Mucosa of descending colon (tissue), 3 donors: ENCODE data around the gene PUM1. TPM values are rescaled to one million over a fixed set of nuclear protein-coding genes. Genes with fewer than 3 reads are reported as not detected.

Experiments
- ATAC-seq: fragments of 200-7000 bp; cut with Tn5 transposase; one replicate; pipeline ENCODE4 v1.9.1; 2020; ENCODE audit warnings: mild to moderate bottlenecking, moderate library complexity
- DNase-seq, 3 donors: peaks; one replicate each; pipeline ENCODE4 v3.0.0-alpha.2; 2020
- H3K36me3 ChIP-seq: fragments of 200-600 bp; one replicate; pipeline ENCODE4 v1.8.0; 2021; ENCODE audit warnings: low read depth, mild to moderate bottlenecking
- H3K4me1 ChIP-seq: fragments of 200-600 bp; one replicate; pipeline ENCODE4 v1.8.0; 2021; ENCODE audit warnings: low read depth, mild to moderate bottlenecking
- H3K4me3 ChIP-seq: fragments of 200-600 bp; one replicate; pipeline ENCODE4 v1.8.0; 2021; ENCODE audit warnings: mild to moderate bottlenecking
- H3K9me3 ChIP-seq: fragments of 200-600 bp; one replicate; pipeline ENCODE4 v1.8.0; 2021; ENCODE audit warnings: mild to moderate bottlenecking
- intact Hi-C, 2 donors: fragments of 100-400 bp; cut with DNase I in 1 of 2; cut with micrococcal nuclease in 1 of 2; formaldehyde crosslinking; loops; one replicate each; pipeline versions ENCODE4 v1.11.0 to v1.11.1; 2022; cut with DNase I, micrococcal nuclease
- total RNA-seq, 3 donors: library from RNA; stranded (reverse); fragmentation: NEBNext Ultra II Directional in 2 of 3; extraction: Animal tissue kit (Norgen Biotek cat#: 25700) in 2 of 3; gene quantifications; one replicate each; pipeline versions ENCODE4 v1.2.1 to v1.2.4, GENCODE V29; 2021 to 2023
- TF ChIP-seq, protein P1 (sequence below): fragments of 200-600 bp; IDR thresholded peaks from one replicate; pipeline ENCODE4 v1.8.0; 2022; ENCODE audit warnings: antibody characterized with exemption, mild to moderate bottlenecking
- donor health status: DM: no; HTN: no; CAD: no; lungs with moderate emphysema.
- donor health status: DM: no; HTN: no; CAD: no.
- donor health status: DM: no; HTN: yes; CAD: no.

PUM1 gene
- total RNA-seq, 3 donors from 2014 or later, result 116 to 135 (median 127) TPM

- intact Hi-C loops, result no loop called here
- TF ChIP-seq, protein P1, sequence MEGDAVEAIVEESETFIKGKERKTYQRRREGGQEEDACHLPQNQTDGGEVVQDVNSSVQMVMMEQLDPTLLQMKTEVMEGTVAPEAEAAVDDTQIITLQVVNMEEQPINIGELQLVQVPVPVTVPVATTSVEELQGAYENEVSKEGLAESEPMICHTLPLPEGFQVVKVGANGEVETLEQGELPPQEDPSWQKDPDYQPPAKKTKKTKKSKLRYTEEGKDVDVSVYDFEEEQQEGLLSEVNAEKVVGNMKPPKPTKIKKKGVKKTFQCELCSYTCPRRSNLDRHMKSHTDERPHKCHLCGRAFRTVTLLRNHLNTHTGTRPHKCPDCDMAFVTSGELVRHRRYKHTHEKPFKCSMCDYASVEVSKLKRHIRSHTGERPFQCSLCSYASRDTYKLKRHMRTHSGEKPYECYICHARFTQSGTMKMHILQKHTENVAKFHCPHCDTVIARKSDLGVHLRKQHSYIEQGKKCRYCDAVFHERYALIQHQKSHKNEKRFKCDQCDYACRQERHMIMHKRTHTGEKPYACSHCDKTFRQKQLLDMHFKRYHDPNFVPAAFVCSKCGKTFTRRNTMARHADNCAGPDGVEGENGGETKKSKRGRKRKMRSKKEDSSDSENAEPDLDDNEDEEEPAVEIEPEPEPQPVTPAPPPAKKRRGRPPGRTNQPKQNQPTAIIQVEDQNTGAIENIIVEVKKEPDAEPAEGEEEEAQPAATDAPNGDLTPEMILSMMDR, result no peak
- H3K4me1 ChIP-seq, result peaks cover 34% of the 10 kb centered on the region
- ATAC-seq (no peak), DNase-seq (no peak)
- no peaks in the 10 kb centered on the region for H3K9me3 ChIP-seq
- no peak overlapping the region for H3K4me3 ChIP-seq
- no peaks in the 10 kb centered on the region for H3K36me3 ChIP-seq
Measured at GRCh38 chr1:31029026-31029425, 36.5 kb downstream of the PUM1 start.

- intact Hi-C loops, result no loop called here
- peak; percentile 41 for ATAC-seq
- DNase-seq, result no peak
- Histone ChIP-seq H3K4me3 (no peak overlapping the region), H3K9me3 (no peaks in the 10 kb centered on the region), H3K36me3 (no peaks in the 10 kb centered on the region), H3K4me1 (peaks cover 37% of the 10 kb centered on the region)
- TF ChIP-seq, protein P1, result no peak
Measured at GRCh38 chr1:31027693-31028526, 37.6 kb downstream of the PUM1 start.

GRCh38 chr1:31022259-31022658 lies 43.3 kb downstream of the PUM1 start:
- H3K4me1 ChIP-seq, result peaks cover 53% of the 10 kb centered on the region
- TF ChIP-seq, protein P1, result no peak
- no peak overlapping the region for H3K4me3 ChIP-seq
- H3K36me3 ChIP-seq, result no peaks in the 10 kb centered on the region
- peak; percentile 44 for ATAC-seq
- intact Hi-C loops, result no loop called here
- DNase-seq, result no peak
- no peaks in the 10 kb centered on the region for H3K9me3 ChIP-seq

DNA sequence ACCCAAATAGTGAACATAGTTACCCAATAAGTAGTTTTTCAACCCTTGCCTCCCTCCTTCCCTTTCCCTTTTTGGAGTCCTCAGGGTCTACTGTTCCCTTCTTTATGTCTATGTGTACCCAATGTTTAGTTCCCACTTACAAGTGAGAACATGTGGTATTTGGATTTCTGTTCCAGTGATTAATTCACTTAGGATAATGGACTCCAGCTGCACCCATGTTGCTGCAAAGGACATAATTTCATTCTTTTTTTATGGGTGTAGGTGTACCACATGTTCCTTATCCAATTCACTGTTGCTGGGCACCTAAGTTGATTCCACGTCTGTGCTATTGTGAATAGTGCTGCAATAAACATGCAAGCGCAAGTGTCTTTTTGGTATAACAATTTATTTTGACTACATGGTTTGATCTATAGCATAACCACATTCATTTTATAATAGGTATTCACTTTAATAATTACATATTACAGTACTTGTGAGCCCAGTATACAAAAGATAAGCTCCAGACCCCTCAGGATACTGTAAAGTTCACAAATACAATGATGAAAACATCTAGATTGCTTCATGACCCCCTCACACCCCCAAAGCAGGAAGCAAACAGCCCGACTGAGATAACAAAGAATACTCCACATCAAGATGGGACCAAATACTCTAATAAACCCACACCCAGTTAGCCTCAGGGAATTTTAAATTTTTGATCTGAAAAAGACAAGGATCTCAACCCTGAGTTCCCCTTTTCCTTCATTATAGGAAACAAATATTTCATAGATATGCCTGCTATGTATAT lies 45.3 kb downstream of the PUM1 start:
- ATAC-seq (peak; percentile 30), DNase-seq (no peak)
- intact Hi-C loops, result no loop called here
- Histone ChIP-seq H3K4me3 (no peak overlapping the region), H3K4me1 (peaks cover 42% of the 10 kb centered on the region), H3K9me3 (no peaks in the 10 kb centered on the region), H3K36me3 (no peaks in the 10 kb centered on the region)
- TF ChIP-seq, protein P1, result no peak

DNA sequence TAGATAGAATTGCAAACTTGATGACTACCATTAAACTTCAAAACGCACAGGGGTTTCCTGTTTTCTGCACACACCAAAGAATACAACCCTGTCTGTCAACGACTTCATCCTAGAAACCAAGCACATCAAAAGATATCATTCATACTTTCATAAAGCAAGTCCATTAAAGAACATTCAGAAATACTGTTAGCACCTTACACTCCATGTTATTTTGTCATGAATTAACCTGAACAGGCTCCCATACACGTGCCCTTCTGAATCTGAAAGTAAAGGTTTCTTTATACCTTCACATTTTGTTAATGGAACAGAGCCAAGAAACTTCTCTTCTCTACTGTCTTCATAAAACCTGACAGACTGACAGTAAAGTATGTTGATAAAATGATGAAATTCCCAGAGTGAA lies 46.1 kb downstream of the PUM1 start:
- intact Hi-C loops, result no loop called here
- DNase-seq (no peak), ATAC-seq (no peak)
- H3K36me3 ChIP-seq, result no peaks in the 10 kb centered on the region
- H3K4me3 ChIP-seq, result no peak overlapping the region
- H3K4me1 ChIP-seq, result peaks cover 35% of the 10 kb centered on the region
- H3K9me3 ChIP-seq, result no peaks in the 10 kb centered on the region
- TF ChIP-seq, protein P1, result no peak
